ENCODE measurements around the gene ACTL9.

- TF ChIP-seq CTCF (IDR thresholded peaks at IDR 0.05) (no peak), EZH2 (IDR thresholded peaks at IDR 0.05; ENCODE audit: borderline replicate concordance, insufficient read depth, low read depth, low read length, poor library complexity, severe bottlenecking) (no peak)
These were observed 36.3 kb downstream of the ACTL9 start for GRCh38 chr19:8662263-8662662.

Measured in B cell (primary cell).